GM23338 (cell line): ENCODE measurements around the gene RPGRIP1.

ENCODE experiments used
- CREB1 ChIP-seq: fragments of 250-450 bp; sonication (Bioruptor Pico); IDR thresholded peaks from 2 replicates; pipeline ENCODE4 v1.5.0; 2020; ENCODE audit warnings: low read depth, mild to moderate bottlenecking, moderate library complexity
- EZH2 ChIP-seq: fragments of 200-600 bp; sonication (generic); IDR thresholded peaks from one replicate; pipeline ENCODE4 v1.8.0; 2017; ENCODE audit warnings: antibody characterized with exemption, mild to moderate bottlenecking, low read depth; ENCODE audit not compliant: unreplicated experiment
- EZH2phosphoT487 ChIP-seq: fragments of 200-600 bp; sonication (generic); IDR thresholded peaks from one replicate; pipeline ENCODE4 v1.8.1; 2018; ENCODE audit warnings: antibody characterized with exemption; ENCODE audit not compliant: unreplicated experiment
- JUNB ChIP-seq: IDR thresholded peaks from one replicate; pipeline ENCODE4 v1.6.1; 2016; ENCODE audit warnings: antibody characterized with exemption; ENCODE audit not compliant: unreplicated experiment
- NANOG ChIP-seq: IDR thresholded peaks from 2 replicates; pipeline ENCODE4 v1.6.1; 2016; ENCODE audit warnings: antibody characterized with exemption, borderline replicate concordance
- POLR2AphosphoS5 ChIP-seq: IDR thresholded peaks from 2 replicates; pipeline ENCODE4 v1.6.1; 2016; ENCODE audit warnings: antibody characterized with exemption, low read depth
- STAT1 ChIP-seq: IDR thresholded peaks from one replicate; pipeline ENCODE4 v1.6.1; 2016; ENCODE audit warnings: antibody characterized with exemption; ENCODE audit not compliant: unreplicated experiment
- ZNF114 ChIP-seq: fragments of 250-450 bp; sonication (Bioruptor Pico); IDR thresholded peaks from 2 replicates; pipeline ENCODE4 v1.5.0; 2020; ENCODE audit warnings: mild to moderate bottlenecking, moderate library complexity
- ZNF331 ChIP-seq: fragments of 250-450 bp; sonication (Bioruptor Pico); IDR thresholded peaks from 2 replicates; pipeline ENCODE4 v1.5.0; 2020; ENCODE audit warnings: low read depth, mild to moderate bottlenecking, moderate library complexity
- TF ChIP-seq, protein P1 (sequence below), 2 experiments: fragments of 200-600 bp in 1 of 2; sonication (generic) in 1 of 2; conservative IDR thresholded peaks; 2 replicates each; pipeline versions ENCODE4 v1.5.1 to v1.6.1; 2016 to 2017; ENCODE audit warnings: antibody characterized with exemption in 2 of 2, low read depth in 2 of 2, mild to moderate bottlenecking in 2 of 2, moderate library complexity in 1 of 2
- TF ChIP-seq, protein P2 (sequence below): IDR thresholded peaks from one replicate; pipeline ENCODE4 v1.6.1; 2018; ENCODE audit warnings: antibody characterized with exemption; ENCODE audit not compliant: unreplicated experiment
- TF ChIP-seq, protein P3 (sequence below): IDR thresholded peaks from 2 replicates; pipeline ENCODE4 v1.6.1; 2016; ENCODE audit warnings: antibody characterized with exemption

DNA sequence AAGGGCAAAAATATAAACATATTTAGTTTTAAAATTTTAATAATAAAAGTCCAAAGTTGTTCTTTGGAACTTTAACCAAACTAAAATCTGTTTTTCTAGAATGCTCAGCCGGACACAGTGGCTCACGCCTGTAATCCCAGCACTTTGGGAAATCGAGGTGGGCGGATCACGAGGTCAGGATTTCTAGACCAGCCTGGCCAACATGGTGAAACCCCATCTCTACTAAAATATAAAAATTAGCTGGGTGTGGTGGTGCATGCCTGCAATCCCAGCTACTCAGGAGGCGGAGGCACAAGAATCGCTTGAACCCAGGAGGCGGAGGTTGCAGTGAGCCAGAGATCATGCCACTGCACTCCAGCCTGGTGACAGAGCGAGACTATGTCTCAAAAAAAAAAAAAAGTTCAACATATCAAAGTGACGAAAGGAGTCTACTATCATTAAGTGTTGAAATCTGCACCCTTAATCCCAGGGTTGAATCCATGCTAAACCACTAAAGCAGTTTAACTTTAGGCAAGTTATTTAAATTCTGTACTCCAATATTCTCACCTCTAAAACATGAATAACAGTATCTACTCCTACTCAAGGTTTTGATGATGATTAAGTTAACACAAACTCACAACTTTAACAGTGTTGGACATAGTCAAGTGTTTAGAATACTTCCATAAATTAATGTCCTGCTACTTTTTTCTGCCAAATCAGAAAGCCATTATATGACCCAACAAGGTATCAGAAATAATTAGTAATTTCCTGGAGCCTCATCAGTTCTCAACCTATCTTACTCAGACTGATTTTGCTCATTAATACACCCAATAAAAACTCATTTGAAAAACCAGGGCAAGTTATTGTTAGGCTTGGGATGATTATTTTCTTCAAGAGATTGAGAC lies 21.6 kb upstream of the RPGRIP1 start:
- TF ChIP-seq, protein P1, sequence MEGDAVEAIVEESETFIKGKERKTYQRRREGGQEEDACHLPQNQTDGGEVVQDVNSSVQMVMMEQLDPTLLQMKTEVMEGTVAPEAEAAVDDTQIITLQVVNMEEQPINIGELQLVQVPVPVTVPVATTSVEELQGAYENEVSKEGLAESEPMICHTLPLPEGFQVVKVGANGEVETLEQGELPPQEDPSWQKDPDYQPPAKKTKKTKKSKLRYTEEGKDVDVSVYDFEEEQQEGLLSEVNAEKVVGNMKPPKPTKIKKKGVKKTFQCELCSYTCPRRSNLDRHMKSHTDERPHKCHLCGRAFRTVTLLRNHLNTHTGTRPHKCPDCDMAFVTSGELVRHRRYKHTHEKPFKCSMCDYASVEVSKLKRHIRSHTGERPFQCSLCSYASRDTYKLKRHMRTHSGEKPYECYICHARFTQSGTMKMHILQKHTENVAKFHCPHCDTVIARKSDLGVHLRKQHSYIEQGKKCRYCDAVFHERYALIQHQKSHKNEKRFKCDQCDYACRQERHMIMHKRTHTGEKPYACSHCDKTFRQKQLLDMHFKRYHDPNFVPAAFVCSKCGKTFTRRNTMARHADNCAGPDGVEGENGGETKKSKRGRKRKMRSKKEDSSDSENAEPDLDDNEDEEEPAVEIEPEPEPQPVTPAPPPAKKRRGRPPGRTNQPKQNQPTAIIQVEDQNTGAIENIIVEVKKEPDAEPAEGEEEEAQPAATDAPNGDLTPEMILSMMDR (conservative IDR thresholded peaks at IDR 0.05; ENCODE audit: low read depth in 2 of 2), result no peak
- TF ChIP-seq, protein P2, sequence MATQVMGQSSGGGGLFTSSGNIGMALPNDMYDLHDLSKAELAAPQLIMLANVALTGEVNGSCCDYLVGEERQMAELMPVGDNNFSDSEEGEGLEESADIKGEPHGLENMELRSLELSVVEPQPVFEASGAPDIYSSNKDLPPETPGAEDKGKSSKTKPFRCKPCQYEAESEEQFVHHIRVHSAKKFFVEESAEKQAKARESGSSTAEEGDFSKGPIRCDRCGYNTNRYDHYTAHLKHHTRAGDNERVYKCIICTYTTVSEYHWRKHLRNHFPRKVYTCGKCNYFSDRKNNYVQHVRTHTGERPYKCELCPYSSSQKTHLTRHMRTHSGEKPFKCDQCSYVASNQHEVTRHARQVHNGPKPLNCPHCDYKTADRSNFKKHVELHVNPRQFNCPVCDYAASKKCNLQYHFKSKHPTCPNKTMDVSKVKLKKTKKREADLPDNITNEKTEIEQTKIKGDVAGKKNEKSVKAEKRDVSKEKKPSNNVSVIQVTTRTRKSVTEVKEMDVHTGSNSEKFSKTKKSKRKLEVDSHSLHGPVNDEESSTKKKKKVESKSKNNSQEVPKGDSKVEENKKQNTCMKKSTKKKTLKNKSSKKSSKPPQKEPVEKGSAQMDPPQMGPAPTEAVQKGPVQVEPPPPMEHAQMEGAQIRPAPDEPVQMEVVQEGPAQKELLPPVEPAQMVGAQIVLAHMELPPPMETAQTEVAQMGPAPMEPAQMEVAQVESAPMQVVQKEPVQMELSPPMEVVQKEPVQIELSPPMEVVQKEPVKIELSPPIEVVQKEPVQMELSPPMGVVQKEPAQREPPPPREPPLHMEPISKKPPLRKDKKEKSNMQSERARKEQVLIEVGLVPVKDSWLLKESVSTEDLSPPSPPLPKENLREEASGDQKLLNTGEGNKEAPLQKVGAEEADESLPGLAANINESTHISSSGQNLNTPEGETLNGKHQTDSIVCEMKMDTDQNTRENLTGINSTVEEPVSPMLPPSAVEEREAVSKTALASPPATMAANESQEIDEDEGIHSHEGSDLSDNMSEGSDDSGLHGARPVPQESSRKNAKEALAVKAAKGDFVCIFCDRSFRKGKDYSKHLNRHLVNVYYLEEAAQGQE, result no peak
- TF ChIP-seq JUNB, result no peak
- TF ChIP-seq EZH2phosphoT487, result no peak
- no peak for TF ChIP-seq EZH2
- TF ChIP-seq, protein P3, sequence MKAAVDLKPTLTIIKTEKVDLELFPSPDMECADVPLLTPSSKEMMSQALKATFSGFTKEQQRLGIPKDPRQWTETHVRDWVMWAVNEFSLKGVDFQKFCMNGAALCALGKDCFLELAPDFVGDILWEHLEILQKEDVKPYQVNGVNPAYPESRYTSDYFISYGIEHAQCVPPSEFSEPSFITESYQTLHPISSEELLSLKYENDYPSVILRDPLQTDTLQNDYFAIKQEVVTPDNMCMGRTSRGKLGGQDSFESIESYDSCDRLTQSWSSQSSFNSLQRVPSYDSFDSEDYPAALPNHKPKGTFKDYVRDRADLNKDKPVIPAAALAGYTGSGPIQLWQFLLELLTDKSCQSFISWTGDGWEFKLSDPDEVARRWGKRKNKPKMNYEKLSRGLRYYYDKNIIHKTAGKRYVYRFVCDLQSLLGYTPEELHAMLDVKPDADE, result no peak
- TF ChIP-seq NANOG, result no peak
- TF ChIP-seq CREB1 (CRISPR knock-in tag), result no peak
- no peak for TF ChIP-seq POLR2AphosphoS5
- no peak for TF ChIP-seq ZNF114
- no peak for TF ChIP-seq STAT1
- TF ChIP-seq ZNF331 (CRISPR knock-in tag), result no peak
